Erythroblast (primary cell): ENCODE measurements around the gene PIK3AP1.
A peak's percentile ranks its signal among the peaks of the same experiment; 100 is the strongest.
"Not testable (repeated sequence)": the region's sequence is repeated elsewhere in the genome, so short reads cannot be mapped to it uniquely, and the experiment has no call there.

ENCODE experiments used
- DNase-seq, 2 experiments: peaks; one replicate each; lab custom pipeline; 2025; lab: John Stamatoyannopoulos, UW
- GATA1 ChIP-seq: IDR thresholded peaks from 2 replicates; pipeline ENCODE4 v1.6.1; 2011; ENCODE audit warnings: low read depth, mild to moderate bottlenecking, control low read depth, low read length, moderate library complexity
- POLR2A ChIP-seq: IDR thresholded peaks from 2 replicates; pipeline ENCODE4 v1.6.1; 2011; ENCODE audit warnings: mild to moderate bottlenecking, low read length

The PIK3AP1 gene

DNA sequence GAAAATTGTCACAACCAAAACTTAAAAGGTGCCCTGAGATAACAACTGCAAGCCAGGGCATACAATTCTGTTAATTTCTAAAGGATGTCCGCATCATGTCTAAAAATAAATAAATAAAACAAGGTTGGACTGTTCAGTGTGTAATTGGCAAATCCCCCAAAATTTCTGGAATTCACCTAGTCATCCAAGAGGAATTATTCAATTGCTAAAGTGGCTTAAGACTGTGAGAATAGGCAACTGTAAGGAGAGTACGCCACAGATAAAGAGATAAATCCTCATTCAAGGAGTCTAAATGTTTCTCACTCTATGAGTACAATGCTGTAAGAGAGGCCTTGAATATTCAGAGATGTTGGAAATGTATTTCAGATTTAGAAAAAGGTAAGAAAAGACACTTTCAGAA, 37.2 kb downstream of the PIK3AP1 start:
- DNase-seq = no peak
- no peak for TF ChIP-seq POLR2A
- no peak for TF ChIP-seq GATA1

DNA sequence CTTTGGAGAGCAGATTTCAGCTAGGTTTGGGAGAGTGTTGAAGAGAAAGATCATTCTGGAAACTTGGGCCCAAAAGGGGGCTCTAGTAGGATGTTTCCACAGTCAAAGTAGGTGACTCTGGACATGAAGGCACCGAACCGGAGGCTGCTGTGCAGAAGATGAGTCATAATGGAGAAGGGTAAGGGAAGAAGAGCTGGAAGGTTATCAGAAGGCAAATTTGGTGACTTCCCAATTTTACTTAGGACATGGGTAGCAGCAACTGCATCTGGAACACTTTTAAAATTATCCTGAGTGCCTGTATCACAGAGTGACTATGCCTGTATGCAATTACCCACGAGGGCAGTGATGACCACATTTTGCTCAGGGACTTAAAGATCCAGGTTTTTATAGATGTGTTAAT, 38.8 kb downstream of the PIK3AP1 start:
- no peak for DNase-seq
- TF ChIP-seq POLR2A = no peak
- no peak for TF ChIP-seq GATA1

DNA sequence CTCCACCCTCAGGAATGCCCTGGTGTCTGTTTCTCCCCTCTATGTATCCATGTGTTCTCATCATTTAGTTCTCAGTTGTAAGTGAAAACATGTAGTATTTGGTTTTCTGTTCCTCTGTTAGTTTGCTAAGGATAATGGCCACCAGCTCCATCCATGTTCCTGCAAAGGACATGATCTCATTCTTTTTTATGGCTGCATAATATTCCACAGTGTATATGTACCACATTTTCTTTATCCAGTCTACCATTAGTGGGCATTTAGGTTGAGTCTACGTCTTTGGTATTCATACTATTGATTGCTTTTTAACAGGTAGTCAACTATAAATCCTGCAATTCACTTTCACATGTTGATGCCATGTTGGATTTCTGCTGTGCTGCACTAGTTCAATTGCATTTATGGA, 39.9 kb downstream of the PIK3AP1 start:
- DNase-seq = not testable (repeated sequence)

DNA sequence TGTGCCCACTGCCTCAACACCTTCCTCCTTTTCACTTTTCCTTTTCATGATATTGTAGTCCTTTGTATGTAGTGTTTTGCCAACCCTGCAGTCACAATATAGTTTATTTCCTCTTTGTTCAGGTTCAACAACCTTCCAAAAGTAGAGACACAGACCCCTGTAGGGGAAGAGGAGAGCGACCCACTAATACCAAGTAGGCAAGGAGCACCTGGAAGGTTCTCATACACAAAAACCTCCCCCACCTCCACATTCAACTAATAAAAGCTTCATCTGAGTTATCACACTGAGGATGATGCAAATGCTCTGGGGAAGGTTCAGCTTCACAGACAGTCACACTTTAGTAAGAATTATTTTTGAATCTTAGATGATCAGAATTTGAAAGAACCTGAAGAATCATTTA, 41.6 kb downstream of the PIK3AP1 start:
- TF ChIP-seq POLR2A (no peak), GATA1 (no peak)
- no peak for DNase-seq

DNA sequence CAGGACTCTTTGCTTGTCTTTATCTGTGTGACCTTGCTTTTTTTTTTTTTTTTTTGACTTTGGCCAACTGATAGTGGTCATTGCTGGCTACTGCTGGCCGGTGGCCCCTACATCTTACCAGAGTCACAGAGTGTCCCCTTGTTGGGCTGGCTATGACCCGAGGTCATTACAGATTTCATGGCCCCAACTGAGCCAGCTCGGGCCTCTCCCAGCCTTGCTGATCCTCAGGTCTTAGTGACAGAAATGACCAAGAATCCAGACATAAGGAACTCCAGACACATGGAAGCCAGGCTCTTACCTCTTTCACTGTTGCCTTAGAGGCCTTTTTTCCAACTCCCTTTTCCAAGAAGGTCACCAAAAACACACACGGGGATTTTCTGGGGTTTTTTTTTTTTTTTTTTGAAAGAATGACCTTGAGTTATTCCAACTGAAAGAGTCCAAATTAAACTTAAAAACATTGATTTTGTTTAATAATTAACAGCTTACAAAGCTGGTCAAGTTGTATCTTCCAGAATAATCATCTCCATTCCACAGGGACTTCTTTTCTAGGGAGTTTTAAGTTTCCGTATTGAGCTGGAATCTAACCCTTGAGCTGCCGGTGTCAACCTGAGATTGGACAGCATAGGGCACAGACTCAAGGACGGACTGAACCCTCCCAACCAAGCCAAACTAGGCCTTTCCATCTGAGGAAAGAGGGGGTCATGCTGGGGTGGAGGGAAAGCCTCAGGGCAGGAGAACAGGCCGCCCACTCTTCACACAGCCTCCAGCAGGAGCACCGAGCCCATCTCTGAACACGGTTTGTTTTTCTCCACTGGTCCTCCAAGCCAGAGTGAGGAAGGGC, 43.8 kb downstream of the PIK3AP1 start:
- DNase-seq = peak in 1 of 2 experiments; percentile 19
- TF ChIP-seq GATA1 (no peak), POLR2A (no peak)

DNA sequence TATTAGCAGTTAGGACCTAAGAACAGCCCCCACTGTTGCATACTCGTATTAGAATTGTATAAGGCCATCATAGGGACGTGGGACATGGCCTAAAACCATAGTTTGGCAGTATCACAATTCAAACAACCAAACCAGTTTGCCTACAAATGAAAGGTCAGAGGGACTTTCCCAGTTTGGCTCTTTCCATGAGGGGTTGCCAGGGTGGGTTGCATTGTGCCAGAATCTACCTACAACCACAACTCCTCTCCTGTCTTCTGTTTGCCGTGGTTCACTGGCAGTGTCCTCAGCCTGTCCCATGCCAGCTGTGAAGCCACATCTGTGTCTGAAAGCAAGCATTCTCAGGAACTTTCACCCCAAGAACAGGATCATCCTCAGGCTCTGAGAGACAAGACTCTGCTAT, 44.5 kb downstream of the PIK3AP1 start:
- no peak for DNase-seq
- no peak for TF ChIP-seq GATA1
- TF ChIP-seq POLR2A = no peak

DNA sequence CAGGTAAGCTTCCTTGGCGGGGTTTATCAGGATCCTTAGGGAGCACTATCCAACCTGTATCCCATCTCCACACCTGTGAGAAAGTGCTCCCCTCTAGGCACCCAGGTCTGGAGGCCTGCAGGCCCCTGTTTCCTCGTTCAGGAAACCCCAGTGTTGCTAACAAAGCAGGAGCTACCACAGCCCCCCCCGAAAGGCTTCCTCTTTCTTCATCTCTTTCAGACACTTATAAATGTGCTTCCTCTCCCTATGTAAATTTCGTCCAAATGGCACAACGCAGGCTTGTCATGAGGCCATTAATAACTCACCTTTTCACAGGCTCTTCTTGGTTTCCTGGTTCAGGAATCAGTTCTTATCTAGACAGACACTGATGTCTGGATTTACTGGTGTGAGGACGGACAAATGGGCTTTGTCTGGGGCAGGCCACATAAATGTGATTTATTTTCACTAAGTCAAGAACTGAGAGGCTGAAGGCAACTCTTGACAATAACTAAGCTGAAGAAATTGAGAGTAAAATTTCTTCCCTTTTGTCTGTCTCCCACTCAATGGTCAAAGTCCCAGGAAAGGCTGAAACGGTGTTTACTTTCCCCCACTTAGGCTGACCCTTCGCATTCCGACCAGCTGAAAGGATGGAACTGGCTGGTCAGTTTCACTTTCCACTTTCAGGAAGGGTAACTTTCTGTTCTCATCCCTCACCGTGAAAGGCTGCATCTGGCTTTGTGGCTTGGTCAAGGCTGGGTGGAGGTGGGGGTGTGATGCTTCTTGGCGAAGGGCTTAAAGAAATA, 46.8 kb downstream of the PIK3AP1 start:
- DNase-seq = no peak
- no peak for TF ChIP-seq POLR2A
- no peak for TF ChIP-seq GATA1

DNA sequence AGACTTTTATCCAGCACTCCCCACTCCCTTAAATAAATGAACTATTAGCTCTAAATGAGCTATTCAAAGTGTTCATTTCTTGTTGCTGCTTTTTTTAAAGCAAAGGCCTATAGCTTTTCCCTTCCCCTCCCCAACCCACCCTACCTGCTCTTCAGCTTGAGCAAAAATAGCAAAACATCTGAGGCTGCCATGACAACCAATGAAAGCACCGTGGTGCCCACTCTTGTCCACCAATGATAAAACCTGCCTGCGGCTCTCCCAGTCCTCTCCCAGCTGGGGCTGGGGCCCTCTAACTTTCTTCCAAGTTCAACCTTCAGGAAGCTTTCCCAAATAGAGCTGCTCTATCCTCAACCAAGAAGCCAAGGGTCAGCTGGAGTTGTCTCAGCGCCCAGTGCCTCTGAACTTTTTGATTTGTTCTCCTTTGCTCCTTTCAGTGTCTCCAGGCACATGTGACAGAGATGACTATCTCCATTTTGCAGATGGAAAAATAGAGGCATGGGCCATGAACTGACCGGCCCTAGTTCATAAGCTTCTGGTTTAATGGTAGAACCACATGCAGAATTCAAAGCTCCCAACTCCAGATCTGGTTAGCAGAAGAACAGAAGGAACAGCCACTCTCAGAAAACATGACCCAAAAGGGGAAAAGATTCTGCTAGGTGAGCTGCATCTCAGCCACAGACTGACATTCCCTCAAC, 47.7 kb downstream of the PIK3AP1 start:
- TF ChIP-seq GATA1 (no peak), POLR2A (no peak)
- no peak for DNase-seq

DNA sequence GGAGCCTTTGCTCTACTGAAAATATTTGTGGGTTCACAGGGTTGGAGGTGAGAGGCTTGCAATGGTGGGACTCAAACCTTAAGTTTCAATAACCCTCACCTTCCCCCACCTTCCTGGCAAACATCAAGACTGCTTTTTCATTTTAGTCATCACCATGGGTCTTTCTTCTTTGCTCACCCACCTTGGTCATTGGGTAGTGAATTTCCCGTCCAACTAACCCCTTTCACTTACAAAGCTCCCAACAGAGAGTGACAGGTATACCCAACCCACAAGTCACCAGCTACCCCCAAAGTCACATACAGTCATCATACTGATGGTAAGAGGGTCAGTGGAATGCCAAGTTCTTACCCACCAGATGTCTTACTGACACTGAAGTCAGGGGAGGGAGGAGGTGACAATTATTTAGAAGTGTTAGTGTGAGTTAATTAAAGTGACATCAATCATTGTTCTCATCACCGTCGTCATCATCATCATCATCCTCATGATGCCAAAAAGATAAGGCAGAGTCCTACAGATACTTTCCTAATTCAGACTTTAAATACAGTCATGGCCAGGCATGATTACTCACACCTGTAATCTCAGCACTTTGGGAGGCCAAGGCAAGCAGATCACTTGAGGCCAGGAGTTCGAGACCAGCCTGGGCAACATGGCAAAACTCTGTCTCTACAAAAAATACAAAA, 49.0 kb downstream of the PIK3AP1 start:
- TF ChIP-seq GATA1 = no peak
- TF ChIP-seq POLR2A = no peak
- no peak for DNase-seq

DNA sequence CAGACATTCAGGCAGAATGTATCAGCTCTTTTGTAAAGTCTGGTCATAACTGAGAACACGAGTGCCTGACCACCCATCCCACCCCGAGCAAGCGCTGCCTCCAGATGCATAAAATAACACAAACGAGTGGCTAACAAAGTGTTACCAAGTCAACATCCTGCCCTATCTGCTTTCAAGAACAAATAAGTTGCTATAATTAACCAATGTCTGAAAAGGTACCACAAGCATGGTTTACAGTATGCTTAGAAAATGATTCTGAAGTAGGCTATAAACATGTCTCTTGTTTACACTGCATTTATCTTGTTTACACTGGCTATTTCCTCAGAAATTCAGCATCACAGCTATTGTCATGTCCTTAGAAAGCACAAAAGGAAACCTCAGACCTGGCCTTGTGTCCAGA, 49.5 kb downstream of the PIK3AP1 start:
- no peak for DNase-seq
- TF ChIP-seq POLR2A (no peak), GATA1 (no peak)

DNA sequence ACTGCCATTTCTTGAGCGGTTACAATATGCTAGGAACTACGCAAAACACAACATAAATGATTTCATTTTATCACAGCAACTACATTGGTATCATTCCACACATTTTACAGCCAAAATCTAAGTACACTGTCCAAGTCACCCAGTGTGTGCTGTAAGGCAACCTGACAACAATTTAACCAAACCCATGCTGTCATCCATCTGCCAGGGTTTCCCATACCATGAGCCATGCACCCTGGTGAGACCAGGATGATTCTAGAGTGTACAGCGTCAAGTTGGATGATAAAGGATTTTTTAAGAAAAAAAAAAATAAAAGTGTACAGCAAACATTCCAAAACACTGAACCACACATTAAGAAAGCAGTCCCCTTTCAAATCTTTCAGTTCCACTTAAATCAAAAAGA, 52.9 kb downstream of the PIK3AP1 start:
- no peak for DNase-seq
- TF ChIP-seq GATA1 = no peak
- no peak for TF ChIP-seq POLR2A

DNA sequence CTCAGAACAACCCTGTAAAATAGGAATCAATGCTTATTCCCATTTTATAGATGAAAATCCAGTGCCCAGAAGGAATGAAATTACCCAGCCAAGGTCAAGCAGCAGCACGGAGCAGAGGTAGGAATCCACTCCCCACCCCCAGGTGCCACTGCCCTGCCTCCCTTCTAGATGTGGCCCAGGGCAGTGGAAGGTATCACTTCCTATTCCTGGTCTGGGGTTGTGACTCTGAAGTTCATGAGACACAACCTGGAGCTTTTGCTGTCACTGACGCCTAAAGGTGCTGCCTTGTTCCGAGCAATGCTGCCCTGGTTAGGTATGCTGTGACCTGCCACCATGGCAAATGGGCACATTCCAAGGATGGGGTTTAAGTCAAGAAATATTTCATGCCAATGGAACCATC, 53.6 kb downstream of the PIK3AP1 start:
- TF ChIP-seq POLR2A (no peak), GATA1 (no peak)
- no peak for DNase-seq

DNA sequence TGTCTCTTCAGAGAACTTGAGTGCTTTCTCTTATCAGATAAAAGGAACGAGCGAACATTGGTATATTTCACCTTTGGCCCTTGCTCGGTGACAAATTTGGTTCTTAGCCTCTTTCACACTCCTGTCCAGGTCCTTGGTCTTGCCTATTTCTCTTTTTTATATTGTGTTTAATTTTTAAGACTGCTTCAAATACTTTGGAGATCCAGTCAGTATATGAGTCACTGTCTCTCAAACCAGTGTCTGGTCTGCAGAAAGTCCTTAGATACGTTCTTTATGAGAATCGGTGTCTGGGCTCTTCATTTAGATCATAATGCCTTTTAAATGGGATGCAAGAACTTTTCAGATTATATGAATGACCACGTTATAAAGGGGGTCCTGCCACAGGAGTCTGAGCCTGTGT, 55.0 kb downstream of the PIK3AP1 start:
- no peak for DNase-seq
- no peak for TF ChIP-seq POLR2A
- no peak for TF ChIP-seq GATA1

DNA sequence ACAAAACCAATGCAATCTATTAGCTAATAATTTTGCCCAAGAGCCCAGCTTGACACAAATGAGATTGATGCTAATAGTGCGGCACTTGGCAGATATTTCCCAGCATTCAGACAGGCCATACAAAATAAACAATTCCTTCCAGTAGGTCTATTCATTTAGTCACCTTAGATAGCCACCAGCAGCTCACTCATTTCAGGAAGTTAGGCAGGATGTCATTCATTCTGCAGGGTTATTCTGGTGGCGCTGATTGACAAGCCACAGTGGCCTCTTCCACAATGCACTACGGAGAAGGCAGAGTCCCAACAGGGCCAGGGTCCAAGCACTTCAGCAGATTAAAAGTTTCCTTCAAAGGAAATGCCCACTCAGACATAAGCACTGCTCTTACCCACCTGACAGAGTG, 55.8 kb downstream of the PIK3AP1 start:
- no peak for TF ChIP-seq POLR2A
- TF ChIP-seq GATA1 = no peak
- DNase-seq = no peak
